HL-60 (cell line): ENCODE measurements around the gene WDR37.

ENCODE experiments used
- CTCF ChIP-seq: IDR thresholded peaks from one replicate; pipeline ENCODE4 v1.5.1; 2011; ENCODE audit warnings: low read length, control low read depth, inconsistent platforms; ENCODE audit not compliant: insufficient read depth
- GABPA ChIP-seq: IDR thresholded peaks from 2 replicates; pipeline ENCODE4 v1.6.1; 2012; ENCODE audit warnings: low read depth
- POLR2AphosphoS5 ChIP-seq: IDR thresholded peaks from 2 replicates; pipeline ENCODE4 v1.6.1; 2012; ENCODE audit warnings: low read depth
- REST ChIP-seq: IDR thresholded peaks from 2 replicates; pipeline ENCODE4 v1.6.1; 2012; ENCODE audit warnings: low read depth; ENCODE audit not compliant: insufficient replicate concordance
- SPI1 ChIP-seq: IDR thresholded peaks from 2 replicates; pipeline ENCODE4 v1.6.1; 2012; ENCODE audit warnings: low read depth, mild to moderate bottlenecking, borderline replicate concordance

GRCh38 chr10:1019362-1019761 is 36.8 kb upstream of the WDR37 start:
- no peak for TF ChIP-seq CTCF
- no peak for TF ChIP-seq POLR2AphosphoS5
- no peak for TF ChIP-seq SPI1
- no peak for TF ChIP-seq GABPA
- no peak for TF ChIP-seq REST
